GM12873 (cell line): Measurements from ENCODE around the gene CALML6.

Experiments used
- CTCF ChIP-seq: IDR thresholded peaks from 2 replicates; pipeline ENCODE4 v1.5.1; 2012; ENCODE audit warnings: low read depth, mild to moderate bottlenecking, moderate library complexity, low read length, control low read depth; ENCODE audit not compliant: insufficient read depth; ENCODE audit errors: missing control alignments

Gene CALML6

GRCh38 chr1:1926346-1926811, 11.3 kb downstream of the CALML6 start:
- no peak for TF ChIP-seq CTCF

- no peak for TF ChIP-seq CTCF
Measured at GRCh38 chr1:1926886-1927660, 12.0 kb downstream of the CALML6 start.

GRCh38 chr1:1927751-1928150, 12.7 kb downstream of the CALML6 start:
- TF ChIP-seq CTCF, result no peak

- TF ChIP-seq CTCF, result no peak
Measured at GRCh38 chr1:1928231-1929101, 13.4 kb downstream of the CALML6 start.

- no peak for TF ChIP-seq CTCF
Measured at GRCh38 chr1:1929102-1929638, 14.1 kb downstream of the CALML6 start.

GRCh38 chr1:1929639-1930545, 14.8 kb downstream of the CALML6 start:
- TF ChIP-seq CTCF, result no peak

- TF ChIP-seq CTCF, result no peak
Measured at GRCh38 chr1:1937061-1937460, 22.0 kb downstream of the CALML6 start.
